ENCODE measurements around the gene CNKSR3. TPM values are rescaled to one million over a fixed set of nuclear protein-coding genes. Genes with fewer than 3 reads are reported as not detected.

Gene CNKSR3
- total RNA-seq, 1 donor: 0.31 TPM

DNA sequence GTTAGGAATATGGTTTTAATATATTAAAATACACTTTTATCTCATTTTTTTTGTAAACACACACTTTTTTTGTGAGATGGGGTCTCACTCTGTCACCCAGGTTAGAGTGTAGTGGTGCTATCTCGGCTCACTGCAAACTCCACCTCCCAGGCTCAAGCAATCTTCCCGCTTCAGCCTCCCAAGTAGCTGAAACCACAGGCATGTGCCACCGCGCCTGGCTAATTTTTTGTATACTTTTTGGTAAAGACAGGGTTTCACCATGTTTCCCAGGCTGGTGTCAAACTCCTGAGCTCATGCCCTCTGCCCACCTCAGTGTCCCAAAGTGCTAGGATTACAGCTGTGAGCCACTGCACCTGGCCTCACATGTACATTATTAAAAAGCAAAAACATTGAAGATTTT lies 164.7 kb downstream of the CNKSR3 start:
- Histone ChIP-seq H3K27me3 (ENCODE audit: insufficient read depth, low read length) (no peaks in the 10 kb centered on the region), H3K9me3 (ENCODE audit: low read depth, low read length) (peaks cover 6% of the 10 kb centered on the region), H3K4me3 (ENCODE audit: low read length) (no peak overlapping the region), H3K4me1 (ENCODE audit: insufficient read depth, low read length) (peaks cover 24% of the 10 kb centered on the region)

DNA sequence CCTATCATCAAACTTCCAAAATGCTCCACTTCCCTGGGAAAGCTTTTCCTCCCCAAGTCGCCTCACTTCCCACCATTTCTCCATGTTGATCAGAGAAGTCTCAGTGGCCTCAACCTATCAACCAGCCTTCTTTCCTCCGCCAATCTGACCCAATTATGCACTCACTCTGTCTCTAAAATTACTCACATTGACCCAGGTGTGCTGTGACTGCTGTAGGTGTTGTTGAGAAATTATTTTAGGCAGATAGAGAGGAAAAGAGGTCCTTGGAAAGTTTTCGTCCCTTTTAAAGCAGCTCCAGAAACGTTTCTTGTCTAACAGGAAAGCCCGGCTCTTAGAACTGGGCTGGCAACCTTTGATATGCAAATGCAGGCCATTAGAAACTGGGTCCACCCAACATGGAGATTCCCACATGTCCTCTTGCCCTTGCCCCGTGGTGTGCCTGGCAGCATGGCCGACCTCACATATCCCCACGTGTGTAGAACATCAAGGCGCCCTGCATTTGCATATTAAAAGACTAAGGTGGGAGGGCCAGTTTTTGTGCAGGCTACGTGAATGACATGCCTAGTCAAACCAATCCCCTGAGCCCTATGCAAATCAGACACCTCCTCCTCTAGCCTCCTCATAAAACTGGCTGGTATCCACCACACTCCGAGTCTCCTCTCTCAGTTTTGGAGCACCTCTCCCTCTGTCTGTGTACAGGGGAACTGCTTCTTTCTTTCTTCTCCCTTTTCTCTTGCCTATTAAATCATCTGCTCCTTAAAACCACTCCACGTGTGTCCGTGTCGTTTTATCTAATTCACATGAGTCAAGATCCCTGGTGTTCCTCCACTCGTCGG lies 166.8 kb downstream of the CNKSR3 start:
- Histone ChIP-seq H3K27me3 (ENCODE audit: insufficient read depth, low read length) (no peaks in the 10 kb centered on the region), H3K4me1 (ENCODE audit: insufficient read depth, low read length) (peaks cover 29% of the 10 kb centered on the region), H3K4me3 (ENCODE audit: low read length) (no peak overlapping the region), H3K9me3 (ENCODE audit: low read depth, low read length) (peaks cover 6% of the 10 kb centered on the region)

DNA sequence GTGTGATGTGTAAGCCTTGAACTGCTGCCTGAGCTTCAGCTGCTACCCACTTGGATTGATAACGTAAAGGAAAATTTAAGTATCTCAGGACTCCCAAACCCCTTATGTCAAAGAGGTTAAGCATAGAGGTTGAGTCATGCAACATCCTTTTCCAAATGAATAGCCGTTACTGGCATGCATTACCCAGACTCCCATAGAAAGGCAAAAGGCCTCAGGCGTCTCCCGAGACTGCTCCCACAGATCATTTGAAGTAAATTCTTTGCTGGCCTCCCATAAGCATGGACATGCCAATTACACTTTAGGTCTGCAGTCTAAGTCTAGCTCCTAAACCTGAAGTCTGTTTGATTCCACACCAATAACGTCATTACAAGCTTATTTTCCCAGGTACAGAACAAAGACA lies 168.6 kb downstream of the CNKSR3 start:
- Histone ChIP-seq H3K4me1 (ENCODE audit: insufficient read depth, low read length) (peaks cover 42% of the 10 kb centered on the region), H3K4me3 (ENCODE audit: low read length) (no peak overlapping the region), H3K27me3 (ENCODE audit: insufficient read depth, low read length) (no peaks in the 10 kb centered on the region), H3K9me3 (ENCODE audit: low read depth, low read length) (peaks cover 5% of the 10 kb centered on the region)

- Histone ChIP-seq H3K4me1 (ENCODE audit: insufficient read depth, low read length) (peaks cover 47% of the 10 kb centered on the region), H3K4me3 (ENCODE audit: low read length) (no peak overlapping the region), H3K9me3 (ENCODE audit: low read depth, low read length) (no peaks in the 10 kb centered on the region), H3K27me3 (ENCODE audit: insufficient read depth, low read length) (no peaks in the 10 kb centered on the region)
These were observed 169.1 kb downstream of the CNKSR3 start for GRCh38 chr6:154341336-154341735.

Other genes with a start within 250 kb of the CNKSR3 start
- gene IPCEF1, start 153.9 kb downstream of the CNKSR3 start, total RNA-seq: 73.5 TPM
- 83.4 TPM for gene SCAF8, start 222.7 kb upstream of the CNKSR3 start, total RNA-seq